ENCODE measurements around the gene GLDN.
A peak's percentile ranks its signal among the peaks of the same experiment; 100 is the strongest.

GLDN gene

DNA sequence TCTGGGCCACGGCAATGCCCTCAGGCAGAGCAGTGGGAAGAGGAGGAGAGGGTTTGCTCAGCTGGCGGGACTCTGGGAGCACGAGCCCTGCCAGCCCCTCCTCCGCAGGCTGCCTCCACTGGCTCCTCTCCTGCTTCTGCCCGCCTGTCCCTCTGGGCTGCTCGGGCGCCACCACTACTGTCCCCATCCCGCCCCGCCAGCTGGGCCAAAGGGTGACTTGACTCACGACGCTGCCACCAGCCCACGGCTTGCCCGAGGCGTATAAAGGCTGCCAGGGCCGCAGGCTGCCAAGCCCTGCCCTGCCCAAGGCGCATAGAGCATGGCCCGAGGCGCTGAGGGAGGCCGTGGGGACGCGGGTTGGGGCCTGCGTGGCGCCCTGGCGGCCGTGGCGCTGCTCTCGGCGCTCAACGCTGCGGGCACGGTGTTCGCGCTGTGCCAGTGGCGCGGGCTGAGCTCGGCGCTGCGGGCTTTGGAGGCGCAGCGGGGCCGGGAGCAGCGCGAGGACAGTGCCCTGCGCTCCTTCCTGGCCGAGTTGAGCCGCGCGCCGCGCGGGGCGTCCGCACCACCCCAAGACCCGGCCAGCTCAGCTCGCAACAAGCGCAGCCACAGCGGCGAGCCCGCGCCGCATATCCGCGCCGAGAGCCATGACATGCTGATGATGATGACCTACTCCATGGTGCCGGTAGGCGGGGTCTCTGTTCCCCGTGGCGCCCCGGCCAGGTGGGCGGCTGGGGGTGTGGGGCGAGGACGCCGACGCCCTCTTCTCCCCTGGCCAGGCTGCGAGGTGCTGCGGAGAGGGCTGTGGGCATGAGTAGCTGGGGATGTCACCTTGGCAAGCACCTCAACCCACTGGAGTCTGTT is at the start of gene GLDN:
Gene GLDN, plus strand, starts transcription at position 290 of the 861 bp plus-strand sequence. Its CDS starts 30 bp downstream, at position 320.
- peak; percentile 23 to 46 for DNase-seq

DNA sequence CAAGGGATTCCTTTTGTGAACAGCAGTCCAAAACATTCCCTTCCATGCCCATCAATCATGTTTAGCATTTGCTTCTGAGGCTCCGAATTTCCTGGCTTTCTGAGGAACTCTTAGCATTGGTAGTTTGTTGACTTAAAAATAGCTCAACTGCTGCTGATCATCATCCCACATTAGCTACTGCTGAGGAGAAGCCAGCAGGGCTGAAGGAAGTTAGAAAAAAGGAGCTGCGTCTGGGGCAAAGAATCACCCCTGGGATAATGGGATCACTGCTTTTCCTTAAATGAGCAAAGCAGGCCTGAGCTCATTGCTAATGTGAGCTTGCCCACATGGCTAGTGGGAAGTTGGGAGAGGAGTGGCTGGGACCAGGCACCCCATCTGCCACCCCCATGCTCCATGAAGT is 42.8 kb upstream of the GLDN start:
- DNase-seq, result no peak

DNA sequence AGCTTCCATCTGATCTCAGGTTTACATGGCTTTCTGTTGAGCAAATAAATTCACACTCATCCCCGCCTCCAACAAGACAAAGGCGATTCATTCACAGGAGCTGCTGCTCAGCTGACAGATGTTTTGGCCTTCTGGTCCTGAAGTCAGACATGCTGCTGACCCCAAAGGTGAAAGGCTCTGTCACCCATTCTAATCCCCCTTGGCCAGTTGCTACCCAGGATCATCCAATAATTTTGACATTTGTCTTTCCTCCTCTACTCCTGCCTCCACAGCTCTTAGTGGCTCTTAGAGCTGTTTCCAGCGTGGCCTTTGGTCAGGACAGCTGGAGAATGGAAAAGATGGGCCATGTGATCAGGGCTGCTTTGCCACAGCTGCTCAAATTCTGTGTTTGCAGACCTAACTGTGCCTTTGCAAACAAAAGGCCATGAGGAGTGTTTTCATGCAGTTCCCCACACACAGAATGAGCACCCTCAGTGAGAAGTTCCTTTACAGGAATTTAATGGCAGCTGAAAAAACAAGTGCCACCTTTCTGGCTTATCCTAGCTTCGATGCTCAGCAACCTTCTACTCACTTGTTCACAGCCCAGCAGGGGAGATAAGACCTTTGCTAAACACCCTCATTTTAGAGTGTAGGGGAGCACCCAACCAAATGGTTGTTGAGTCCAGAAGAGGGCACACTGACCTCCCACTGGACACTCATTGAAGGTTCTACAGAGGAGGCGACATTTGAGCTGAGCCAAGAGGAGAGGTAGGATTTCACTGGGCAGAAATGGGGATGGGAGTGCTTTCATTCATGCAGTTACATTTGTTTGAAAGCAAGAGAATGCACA is 42.1 kb upstream of the GLDN start:
- DNase-seq, result peak in 1 of 2 experiments; percentile 36

DNA sequence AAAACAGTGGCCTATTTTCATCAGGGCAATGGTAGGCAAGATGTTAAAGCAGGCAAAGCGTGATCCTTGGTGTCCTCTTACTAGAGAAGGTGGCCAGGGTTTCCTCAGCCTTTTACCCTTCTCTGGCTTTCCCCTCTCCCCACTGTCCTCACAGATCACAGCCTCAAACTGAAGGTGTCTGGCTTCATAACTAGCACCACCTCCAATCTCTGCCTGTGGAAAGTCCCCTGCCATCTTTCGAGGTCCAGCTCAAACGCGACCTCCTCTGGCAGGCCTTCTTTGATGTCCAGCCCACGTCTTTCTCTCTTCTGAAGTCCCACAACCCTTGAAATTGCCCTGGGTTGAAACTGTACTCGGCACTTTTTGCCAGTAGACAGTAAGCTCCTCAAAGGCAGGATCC is 39.0 kb upstream of the GLDN start:
- no peak for DNase-seq

DNA sequence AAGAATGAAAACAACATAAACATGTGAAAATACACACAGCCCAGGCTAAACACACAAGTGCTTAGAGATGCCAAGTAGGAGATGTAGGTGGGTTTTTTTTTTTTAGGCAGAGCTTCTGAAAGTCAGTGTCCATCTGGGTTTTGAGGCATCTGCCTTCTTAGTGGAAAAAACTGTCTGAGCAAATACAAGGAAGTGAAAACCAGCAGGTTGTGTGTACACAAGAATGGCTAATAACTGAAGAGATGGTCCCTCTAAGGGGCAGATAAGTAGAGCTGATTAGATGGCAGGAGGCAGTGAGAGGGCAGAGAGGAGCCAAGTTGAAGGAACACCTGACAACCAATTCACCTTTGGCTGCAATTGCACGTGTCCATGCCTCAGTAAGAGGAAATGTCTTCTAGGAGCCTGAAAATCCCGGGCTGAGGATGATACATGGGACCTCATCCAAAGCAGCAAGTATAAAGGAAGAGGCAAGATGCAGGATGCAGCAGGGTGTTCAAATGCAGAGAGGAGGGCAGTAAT is 37.9 kb upstream of the GLDN start:
- DNase-seq, result no peak

DNA sequence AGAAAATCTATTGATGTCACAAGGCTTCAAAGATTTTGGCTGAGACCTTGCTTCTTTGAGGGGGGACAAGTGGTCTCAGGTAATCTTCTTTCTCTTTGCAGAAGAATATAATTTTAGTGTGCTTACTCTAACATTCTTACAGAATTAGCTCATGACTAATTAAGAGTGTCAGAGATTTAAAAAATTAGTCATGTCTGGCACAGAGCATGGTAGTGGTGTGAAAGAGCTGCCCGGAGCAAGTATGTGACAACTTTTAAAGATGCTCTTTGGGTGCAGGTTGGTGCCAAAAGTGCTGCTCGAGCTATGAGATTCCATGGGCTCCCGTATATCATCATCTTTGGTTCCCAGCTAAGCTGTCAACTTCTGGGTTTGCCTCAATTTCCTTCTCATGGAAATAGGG is 34.1 kb upstream of the GLDN start:
- no peak for DNase-seq

DNA sequence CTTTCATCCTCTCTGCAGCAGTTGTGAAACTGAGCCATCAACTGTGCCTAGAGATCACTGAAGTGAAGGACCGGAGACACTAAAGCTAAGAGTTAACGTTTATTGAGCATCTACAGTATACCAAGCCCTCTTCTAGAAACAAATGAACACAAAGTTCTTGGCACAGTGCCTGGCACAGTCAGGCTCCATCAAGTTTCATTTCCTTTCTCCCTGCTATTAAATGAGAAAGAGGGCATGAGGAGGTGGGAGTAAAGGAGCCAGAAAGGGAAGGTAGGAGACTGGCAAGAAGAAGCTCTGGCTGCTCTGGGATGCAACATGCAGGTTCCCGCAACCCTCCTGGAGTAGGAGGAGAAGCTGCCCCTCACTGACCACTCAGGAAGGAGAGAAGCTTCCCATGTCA is 33.6 kb upstream of the GLDN start:
- no peak for DNase-seq

DNA sequence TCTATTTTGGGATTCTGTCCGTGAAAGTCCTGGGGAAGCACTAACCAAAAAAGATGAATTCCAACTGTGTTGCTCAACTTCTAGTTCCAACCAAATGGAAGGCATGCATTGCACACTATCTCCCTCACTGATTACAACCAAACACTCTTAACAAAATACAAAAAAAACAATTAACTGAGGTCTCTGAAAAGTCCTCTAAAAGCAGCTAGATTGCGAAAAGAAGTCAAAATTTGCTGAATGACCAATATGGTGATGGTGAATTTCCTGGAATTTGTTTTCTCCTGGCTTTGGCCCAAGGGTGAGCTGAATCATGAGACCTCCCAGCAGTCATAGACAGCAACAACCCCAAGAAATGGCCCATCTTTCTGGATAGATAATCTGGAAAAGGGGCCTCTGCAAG is 31.4 kb upstream of the GLDN start:
- no peak for DNase-seq

DNA sequence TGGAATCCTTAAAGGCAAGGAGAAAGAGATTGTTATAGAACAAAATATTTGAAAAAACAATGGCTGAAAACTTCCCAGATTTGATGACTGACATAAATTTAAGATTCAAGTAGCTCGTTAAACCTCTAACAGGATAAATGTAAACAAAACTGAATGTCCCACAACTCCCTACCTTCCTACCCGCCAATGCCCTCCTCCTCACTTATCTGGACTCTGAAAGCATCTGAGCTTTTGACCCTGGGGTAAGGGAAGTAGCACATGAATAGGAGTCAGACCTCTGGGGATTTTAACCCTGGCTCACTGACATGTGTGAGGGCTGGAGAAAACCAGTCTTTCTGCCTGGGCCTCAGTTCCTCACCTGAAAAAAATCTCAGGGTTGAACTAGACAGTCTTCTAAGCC is 29.9 kb upstream of the GLDN start:
- no peak for DNase-seq

DNA sequence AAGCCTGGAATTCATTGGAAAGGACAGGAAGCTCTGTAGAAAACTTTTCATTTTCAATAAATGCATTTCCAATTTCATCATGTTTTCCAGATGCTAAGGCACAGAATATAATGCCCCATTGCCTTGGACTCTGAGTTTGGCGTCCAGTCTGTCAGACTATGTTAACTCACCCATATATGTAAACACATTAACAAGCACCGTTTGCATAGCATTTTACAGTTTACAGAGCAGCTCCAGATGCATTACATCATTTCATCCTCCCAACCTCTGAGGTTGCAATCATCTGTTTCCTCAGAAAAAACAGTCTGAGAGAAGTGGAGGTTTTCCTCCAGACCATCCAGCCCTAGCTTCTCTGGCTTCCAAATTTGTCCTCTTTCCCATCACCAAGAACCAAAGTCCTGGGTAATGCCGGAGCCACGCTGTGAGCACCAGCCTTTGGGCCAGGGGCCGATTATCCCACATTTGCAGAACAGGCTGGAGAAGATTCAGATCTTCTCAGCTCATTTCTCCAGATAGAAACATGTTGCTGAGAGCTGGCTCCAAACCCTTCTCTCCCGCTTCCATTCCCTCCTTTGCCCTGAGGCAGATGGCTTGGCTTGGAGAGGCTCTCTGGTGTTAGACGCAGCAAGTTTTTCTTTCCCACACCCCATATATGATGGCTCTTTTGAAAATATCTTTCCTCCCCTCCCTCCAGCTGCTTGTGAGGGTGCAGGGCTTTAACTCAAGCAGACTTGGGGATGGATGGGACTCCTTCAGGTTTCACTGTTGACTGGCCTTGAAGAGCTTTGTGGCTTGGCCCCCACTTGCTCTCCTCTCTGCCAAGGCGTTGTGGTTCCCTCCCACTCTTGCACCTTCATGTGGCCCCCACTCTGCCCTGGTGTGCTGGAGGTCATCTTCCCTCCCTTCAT is 29.0 kb upstream of the GLDN start:
- DNase-seq, result no peak

DNA sequence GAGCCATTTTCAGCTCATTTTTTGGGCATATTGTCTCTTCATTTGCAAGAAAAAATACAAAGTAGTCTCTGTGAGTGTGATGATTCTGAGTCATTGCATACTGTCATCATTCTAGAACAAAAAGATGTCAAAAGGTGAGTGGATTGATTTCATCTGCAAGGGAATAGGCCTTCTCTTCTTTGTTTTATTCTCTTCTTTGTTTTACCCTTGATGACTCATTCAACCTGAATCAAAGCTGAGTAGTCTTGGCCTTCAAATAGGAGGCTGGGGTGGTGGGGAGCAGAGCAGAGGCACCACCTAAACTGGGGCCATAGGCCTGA is 28.4 kb upstream of the GLDN start:
- DNase-seq, result no peak

DNA sequence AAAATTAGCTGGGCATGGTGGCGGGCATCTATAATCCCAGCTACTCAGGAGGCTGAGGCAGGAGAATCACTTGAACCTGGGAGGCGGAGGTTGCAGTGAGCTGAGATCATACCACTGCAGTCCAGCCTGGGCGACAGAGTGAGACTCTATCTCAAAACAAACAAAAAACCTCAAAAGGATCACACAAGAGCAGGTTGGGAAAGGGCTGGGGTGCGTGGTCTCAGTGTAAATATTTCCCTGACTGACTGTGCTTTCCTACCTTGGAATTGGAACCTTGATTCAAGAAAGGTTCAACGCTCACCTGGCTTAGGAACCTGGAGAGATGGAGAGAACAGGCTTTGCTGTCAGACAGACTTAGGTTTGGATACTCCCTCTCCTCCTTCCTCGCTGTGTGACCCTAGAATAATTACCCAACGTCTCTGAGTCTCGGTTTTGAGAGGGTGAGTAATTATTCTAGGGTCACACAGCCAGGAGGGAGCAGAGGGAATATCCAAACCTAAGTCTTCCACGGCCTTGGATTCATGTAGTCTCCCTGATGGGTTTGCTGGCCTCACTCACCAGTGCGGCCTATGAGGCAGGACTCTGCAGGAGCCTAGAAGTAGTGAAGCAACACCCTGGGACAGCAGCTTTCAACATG is 27.7 kb upstream of the GLDN start:
- no peak for DNase-seq

DNA sequence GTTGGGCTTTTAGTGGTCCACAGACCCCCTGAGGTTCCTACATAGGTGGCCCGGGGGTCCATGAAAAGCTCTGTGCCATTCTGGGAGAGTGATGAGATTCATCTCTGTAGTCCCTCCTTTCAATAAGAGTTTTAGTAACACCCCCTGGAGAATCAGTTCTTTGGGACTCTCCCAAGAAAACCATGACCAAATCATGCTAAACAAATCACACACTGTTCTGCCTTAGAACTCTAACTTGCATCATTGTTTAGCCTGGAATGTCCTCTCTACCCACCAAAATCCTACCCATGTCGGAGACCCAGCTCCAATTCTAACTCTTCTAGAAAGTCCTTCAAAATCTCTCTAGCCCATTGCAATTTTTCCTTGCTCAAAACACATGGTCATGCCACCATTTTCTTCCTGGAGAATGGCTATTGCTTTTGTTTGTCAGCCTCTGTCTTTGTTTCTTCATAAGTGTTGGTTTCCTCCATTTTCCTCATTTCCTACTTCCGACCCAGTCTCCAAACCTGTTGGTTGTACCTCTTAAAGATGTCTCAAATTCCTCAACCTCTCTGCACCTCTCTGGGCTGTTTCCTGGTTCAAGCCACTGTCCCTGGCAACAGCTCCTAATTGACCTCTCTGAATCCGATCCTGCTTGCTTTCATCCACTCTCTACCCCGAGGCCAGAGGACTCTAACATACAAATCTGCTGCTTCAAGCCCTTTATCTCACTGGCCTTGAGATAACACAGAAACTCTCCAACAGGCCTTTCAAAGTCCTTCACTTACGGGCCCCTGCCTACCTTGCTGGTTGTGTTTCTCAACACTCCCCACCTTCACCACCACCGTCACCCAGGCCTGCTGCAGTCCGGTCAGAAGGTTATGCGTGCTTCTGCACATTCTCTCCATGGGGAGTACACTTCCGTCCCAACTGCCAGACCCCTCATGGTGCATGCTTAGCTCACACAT is 26.8 kb upstream of the GLDN start:
- no peak for DNase-seq

DNA sequence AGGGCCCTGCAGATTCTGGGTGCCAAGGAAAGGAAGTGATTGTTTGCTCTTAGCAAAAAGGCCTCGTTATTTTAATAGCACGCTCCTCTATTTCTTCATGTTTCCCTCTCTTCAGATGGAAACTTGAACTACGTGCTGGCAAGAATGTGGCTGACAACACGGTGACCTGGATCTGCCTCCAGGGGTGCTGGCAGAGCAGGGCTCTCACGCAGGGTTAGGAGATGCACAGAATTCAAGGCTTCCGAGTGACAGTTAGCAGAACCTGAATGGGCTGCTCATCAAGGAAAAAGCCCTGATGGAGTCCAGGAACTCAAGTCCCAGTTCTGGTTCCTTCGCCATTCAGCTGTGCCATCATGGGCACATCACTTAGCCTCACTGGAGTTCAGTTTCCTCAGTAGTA is 25.7 kb upstream of the GLDN start:
- DNase-seq, result no peak

DNA sequence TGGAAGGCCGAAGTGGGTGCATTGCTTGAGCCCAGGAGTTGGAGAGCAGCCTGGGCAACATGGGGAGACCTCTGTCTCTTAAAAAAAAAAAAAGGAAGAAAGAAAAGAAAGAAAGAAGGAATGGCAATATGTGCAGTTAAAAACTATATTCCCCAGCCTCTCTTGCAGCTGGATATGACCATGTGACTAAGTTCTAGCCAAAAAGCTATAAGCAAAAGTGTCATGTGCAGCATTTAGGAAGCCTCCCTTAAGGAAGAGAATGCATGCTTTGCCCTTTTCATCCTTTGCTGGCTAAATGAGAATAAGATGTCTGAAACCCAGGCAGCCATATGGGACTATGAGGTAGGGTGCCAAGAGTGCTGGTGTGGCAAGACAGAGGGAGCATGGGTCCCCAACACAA is 24.8 kb upstream of the GLDN start:
- DNase-seq, result no peak

DNA sequence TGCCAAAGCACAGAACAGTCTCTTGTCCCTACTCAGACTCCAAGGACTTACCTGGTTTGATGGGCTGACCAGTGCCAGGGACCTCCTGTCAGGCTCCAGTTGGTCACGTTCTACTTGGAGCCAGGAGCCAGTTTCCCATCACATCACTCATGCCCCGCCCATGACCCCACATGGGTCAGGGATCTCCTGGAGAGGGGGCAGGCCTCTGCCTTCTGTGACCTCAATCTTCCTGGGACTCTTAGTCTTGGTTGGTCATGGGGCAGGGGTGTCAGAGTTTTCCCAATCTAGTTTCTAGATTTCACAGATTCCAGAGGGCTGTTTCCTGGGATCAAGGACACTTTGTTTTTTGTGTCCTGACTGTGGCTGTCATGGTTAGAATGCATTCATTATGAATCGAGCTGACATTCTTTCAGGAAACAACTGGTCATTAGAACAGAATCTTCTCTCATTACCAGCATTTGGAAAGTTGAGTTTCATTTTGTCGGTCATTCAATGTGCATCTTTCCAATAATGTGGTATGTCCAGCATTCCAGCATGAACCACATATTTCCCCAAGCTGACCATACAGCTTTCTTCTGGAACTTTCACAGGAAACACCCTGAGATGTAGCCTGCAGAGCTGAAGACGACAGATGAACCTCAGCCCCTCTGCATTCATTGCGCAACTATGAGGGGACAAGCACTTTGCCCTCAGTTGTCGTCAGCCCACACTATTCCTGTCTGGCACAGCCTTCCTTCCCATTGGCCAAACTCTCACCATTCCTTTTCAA is 22.9 kb upstream of the GLDN start:
- no peak for DNase-seq

DNA sequence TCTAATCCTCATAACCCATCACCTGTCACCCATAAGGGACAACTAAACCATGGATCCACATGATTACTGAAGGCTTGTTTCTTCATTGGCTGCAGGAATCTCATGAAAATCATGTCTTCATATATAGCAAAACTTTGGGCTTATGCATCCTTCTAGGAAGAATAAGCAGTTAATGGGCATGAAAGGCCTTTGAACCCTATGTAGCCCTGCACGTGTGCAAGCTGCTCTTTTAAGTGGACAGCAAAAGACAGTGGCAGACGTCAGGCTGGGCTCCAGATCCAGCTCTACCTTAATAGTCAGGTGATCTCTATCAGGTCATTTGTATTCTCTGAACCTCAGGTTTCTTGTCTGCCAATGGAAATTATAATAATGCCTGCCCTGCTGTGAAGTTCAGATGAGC is 21.9 kb upstream of the GLDN start:
- no peak for DNase-seq

DNA sequence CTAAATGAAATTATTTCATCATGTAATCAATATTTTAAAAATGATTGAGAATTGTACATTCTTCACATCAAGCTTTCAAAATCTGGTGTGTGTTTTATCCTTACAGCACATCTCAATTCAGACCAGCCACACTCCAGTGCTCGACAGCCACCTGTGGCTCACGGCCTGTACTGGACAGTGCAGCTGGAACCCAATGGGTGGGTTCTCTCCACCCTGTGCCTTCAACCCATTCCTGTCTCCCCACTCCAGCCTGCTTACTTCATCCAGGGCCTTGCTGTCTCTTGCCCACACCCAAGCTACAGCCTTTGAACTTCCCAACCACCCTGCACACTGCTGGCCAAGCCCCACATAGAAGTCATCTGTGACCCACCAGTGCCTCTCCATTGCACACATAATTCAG is 20.6 kb upstream of the GLDN start:
- no peak for DNase-seq

DNA sequence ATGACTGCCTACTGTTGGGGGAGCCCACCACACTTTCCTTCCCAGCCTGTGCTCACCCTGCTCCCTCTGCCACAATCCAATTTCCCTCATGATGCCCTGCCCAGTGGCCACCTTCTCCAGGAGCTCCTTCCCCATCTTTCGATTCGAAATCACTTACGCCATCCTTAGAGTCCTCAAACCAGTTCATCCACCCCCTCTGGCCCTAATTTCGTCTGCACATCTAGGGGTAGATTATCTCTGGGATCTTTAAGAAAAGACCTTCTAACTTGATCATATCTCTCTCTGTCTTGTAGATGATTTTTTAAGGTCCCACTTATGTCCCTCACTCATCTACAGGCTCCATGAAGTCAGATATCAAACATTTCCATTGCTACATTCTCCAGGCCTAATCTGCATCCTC is 20.1 kb upstream of the GLDN start:
- DNase-seq, result no peak

DNA sequence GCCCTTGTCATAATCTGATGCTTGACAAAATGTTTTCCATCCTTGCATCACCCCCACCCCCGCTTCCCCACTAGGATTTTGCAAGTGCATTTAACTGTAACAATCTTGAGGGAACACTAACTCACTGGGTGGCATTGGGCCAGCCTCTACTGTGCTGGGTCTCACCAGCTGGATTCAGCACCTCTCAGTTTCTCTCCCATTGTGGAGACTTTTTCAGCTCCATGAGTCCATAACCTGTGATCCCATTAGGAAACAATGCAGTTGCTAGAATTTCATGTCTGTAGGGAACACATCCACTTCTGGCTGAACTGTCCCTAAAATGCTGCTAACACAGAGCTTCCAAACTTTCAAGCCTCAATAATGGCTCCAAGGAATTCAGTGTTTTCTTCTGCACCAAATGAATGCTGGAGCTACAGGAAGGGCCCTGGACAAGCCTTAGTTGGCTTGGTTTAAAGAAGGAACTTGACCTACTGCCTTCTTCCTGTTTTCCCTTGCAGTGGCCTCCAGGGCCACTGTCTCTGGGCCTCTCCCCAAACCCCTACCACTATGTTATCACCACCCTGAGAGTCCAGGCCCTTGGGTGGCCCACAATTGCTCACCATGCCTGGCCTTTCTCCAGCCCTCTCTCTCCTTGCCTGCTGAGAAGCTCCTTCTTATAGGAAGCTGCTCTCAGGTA is 18.7 kb upstream of the GLDN start:
- DNase-seq, result no peak

Data from NCI-H524 (cell line).